Brain microvascular endothelial cell (primary cell): Measurements from ENCODE around the gene GTSF1L.

Source experiments
- DNase-seq: peaks from one replicate; pipeline ENCODE4 v3.0.0-alpha.2; 2020
- H3K27ac ChIP-seq: fragments of 250-450 bp; sonication (Bioruptor Pico); 2 replicates; pipeline ENCODE4 v1.5.1; 2020; ENCODE audit warnings: mild to moderate bottlenecking, moderate library complexity
- H3K27me3 ChIP-seq: fragments of 250-450 bp; sonication (Bioruptor Pico); replicated peaks from 2 replicates; pipeline ENCODE4 v1.5.1; 2020; ENCODE audit warnings: mild to moderate bottlenecking
- H3K36me3 ChIP-seq: fragments of 250-450 bp; sonication (Bioruptor Pico); replicated peaks from 2 replicates; pipeline ENCODE4 v1.5.1; 2020; ENCODE audit warnings: mild to moderate bottlenecking
- H3K4me3 ChIP-seq: 2 replicates; pipeline ENCODE4 v1.5.1; 2011; ENCODE audit warnings: low read depth, mild to moderate bottlenecking, control low read depth, low read length, moderate library complexity
- in situ Hi-C: cut with HindIII; loops from 2 replicates; pipeline ENCODE4 v1.10.0; 2017; ENCODE audit warnings: low sequenced_read_pairs, low pct_ligation_motif_present
- TF ChIP-seq, protein P1 (sequence below): IDR thresholded peaks from 2 replicates; pipeline ENCODE4 v1.5.1; 2011; ENCODE audit warnings: low read depth, mild to moderate bottlenecking, moderate library complexity, low read length, control low read depth, inconsistent platforms; ENCODE audit errors: missing control alignments

The GTSF1L gene

DNA sequence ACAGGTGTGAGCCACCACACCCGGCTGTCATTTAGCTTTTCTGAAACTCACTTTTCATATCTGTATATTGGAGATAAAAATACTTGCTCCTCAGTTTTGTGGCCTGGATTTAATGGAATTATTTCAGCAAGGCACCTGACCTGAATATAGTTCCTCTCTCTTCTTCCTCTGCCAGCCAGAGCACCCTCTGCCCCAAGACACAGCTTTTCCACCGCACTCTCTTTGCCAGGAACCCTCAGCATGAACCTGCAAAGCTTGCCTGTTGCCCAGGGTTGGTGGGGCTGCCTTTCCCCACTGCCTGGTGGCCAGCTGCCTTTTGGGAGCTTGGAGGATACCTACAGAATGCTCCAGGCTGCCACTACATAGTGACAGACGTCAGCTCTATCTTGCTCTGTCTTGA is 3.1 kb downstream of the GTSF1L start:
- Histone ChIP-seq H3K27ac (no peak overlapping the region), H3K27me3 (no peaks in the 10 kb centered on the region), H3K36me3 (no peaks in the 10 kb centered on the region), H3K4me3 (no peak overlapping the region)
- in situ Hi-C loops: no loop called here
- TF ChIP-seq, protein P1, sequence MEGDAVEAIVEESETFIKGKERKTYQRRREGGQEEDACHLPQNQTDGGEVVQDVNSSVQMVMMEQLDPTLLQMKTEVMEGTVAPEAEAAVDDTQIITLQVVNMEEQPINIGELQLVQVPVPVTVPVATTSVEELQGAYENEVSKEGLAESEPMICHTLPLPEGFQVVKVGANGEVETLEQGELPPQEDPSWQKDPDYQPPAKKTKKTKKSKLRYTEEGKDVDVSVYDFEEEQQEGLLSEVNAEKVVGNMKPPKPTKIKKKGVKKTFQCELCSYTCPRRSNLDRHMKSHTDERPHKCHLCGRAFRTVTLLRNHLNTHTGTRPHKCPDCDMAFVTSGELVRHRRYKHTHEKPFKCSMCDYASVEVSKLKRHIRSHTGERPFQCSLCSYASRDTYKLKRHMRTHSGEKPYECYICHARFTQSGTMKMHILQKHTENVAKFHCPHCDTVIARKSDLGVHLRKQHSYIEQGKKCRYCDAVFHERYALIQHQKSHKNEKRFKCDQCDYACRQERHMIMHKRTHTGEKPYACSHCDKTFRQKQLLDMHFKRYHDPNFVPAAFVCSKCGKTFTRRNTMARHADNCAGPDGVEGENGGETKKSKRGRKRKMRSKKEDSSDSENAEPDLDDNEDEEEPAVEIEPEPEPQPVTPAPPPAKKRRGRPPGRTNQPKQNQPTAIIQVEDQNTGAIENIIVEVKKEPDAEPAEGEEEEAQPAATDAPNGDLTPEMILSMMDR: no peak
- no peak for DNase-seq

DNA sequence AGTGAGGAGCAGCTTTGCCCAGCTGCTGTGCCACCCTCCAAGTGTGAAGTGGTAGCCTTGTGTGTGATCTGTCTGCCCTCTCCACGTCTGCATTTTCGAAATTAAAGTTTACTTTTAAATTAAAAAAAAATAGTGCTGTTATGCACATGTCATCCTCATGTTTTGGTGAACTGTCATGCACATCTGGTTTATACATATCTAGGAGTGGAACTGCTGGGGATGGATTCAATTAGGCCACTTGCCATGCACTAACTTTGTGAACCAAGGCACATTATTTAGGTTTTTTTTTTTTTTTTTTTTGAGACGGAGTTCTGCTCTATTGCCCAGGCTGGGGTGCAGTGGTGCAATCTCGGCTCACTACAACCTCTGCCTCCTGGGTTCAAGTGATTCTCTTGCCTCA is 3.6 kb downstream of the GTSF1L start:
- Histone ChIP-seq H3K36me3 (no peaks in the 10 kb centered on the region), H3K27ac (no peak overlapping the region), H3K27me3 (no peaks in the 10 kb centered on the region), H3K4me3 (no peak overlapping the region)
- DNase-seq: no peak
- in situ Hi-C loops: no loop called here
- TF ChIP-seq, protein P1: no peak

DNA sequence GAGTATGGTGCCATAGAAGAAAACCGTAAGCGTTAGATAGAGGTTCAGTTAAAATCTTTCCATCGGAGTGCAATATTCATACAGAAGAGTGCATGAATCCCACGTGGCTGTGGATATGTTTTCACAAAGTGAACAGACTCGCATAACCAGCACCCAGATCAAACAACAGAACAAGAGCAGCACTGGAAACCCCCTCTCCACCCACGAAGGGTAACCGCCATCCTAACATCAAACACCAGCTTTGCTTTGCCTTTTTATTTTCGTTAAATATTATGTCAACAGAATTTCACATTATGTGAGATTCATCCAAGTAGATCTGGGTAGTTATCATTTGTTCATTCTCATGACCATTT is 4.7 kb downstream of the GTSF1L start:
- DNase-seq: no peak
- no peak overlapping the region for H3K27ac ChIP-seq

DNA sequence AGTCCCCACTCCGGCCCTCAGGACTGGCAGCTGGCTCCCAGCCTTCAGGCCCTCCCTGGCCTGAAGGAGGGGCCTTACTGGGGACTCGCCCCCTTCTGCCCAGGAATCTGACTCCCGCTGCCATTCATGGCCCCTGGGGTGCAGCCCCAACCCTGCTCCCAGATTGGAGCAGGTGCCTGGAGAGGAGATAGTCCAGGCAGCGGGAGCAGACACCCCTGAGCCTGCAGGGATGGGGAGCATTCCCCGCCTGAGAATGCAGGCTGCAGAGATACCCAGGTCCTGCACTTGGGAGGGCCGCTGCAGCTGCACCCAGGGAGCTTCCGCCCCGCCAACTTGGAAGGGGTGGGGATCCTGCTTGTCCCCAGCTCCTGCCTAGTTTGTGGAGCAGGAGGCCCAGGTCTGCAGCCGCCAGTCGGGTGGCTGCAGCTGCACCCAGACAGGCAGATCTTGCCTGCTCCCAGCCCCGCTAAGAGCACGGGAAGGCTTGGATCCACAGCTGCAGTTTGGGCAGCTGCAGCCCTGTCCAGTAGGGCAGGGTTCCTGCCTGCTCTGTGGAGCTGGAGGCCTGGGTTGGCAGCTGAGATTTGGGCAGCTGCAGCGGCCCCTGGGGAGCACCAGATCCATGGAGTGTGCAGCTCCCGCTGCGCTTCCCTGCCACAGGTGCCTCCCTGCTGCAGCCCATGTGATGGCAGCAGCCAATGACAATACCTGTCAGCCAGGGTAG is 5.2 kb downstream of the GTSF1L start:
- Histone ChIP-seq H3K36me3 (no peaks in the 10 kb centered on the region), H3K27ac (no peak overlapping the region), H3K4me3 (no peak overlapping the region), H3K27me3 (no peaks in the 10 kb centered on the region)
- in situ Hi-C loops: no loop called here
- DNase-seq: no peak
- TF ChIP-seq, protein P1: no peak

More for the DNA sequence above, 4.7 kb downstream of the GTSF1L start:
- Histone ChIP-seq H3K4me3 (no peak overlapping the region), H3K27me3 (no peaks in the 10 kb centered on the region), H3K36me3 (no peaks in the 10 kb centered on the region)
- in situ Hi-C loops: no loop called here
- TF ChIP-seq, protein P1: no peak

DNA sequence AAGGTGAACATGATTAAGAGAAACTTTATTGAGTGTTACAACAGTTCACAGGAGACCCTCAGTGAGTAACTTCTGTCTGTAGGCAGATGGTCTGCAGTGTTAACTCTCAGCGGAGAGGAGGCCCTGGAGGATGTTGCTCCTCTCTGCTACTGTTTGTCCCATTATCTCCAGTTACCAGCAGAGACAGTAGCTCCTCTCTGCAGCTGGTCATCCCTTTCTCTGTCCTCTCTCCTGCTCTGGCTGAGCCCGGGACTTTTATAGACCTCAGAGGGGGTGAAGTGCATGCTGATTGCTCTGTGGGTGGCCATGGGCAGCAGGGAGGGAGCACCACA is 5.7 kb downstream of the GTSF1L start:
- Histone ChIP-seq H3K36me3 (no peaks in the 10 kb centered on the region), H3K27ac (no peak overlapping the region), H3K4me3 (no peak overlapping the region), H3K27me3 (no peaks in the 10 kb centered on the region)
- in situ Hi-C loops: no loop called here
- no peak for DNase-seq
- TF ChIP-seq, protein P1: no peak

DNA sequence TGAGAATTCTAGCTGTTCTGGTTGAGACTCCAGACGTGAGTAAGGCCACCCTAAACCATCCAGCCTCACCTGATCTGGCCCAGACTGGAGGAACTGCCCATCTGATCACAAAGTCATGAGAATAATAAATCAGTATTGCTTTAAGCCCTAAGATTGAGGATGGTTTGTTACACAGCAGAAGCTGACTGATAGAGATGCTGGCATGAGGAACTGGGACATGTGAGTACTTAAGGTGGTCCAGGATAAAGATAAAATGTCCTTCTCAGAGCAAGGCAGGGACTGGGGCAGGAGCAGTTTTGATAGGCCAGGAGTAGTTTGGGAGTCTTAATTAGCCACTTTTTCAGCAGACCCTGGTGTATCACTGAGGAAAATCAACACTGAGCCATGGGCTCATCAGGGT is 6.8 kb downstream of the GTSF1L start:
- Histone ChIP-seq H3K36me3 (no peaks in the 10 kb centered on the region), H3K27me3 (no peaks in the 10 kb centered on the region), H3K4me3 (no peak overlapping the region), H3K27ac (no peak overlapping the region)
- in situ Hi-C loops: no loop called here
- TF ChIP-seq, protein P1: no peak
- no peak for DNase-seq
